GM23338 (cell line): ENCODE data around the gene ULK2. TPM values are rescaled to one million over a fixed set of nuclear protein-coding genes. Genes with fewer than 3 reads are reported as not detected.

Source experiments
- ATAC-seq: fragments of 200-7000 bp; cut with Tn5 transposase; 3 replicates; pipeline ENCODE4 v1.9.1; 2020
- DNase-seq: peaks from one replicate; pipeline ENCODE4 v3.0.0-alpha.2; 2015; ENCODE audit warnings: low spot score
- H2AFZ ChIP-seq: fragments of 200-600 bp; sonication (generic); 2 replicates; pipeline ENCODE4 v1.8.0; 2016; ENCODE audit warnings: antibody characterized with exemption, mild to moderate bottlenecking, moderate library complexity
- H3F3A ChIP-seq: fragments of 200-600 bp; sonication (generic); replicated peaks from 2 replicates; pipeline ENCODE4 v1.8.0; 2017; ENCODE audit warnings: antibody characterized with exemption, mixed run types, low read depth
- H3K27ac ChIP-seq: fragments of 200-600 bp; sonication (generic); 2 replicates; pipeline ENCODE4 v1.6.1; 2016; ENCODE audit warnings: low read depth
- H3K27me3 ChIP-seq: fragments of 200-600 bp; sonication (generic); 2 replicates; pipeline ENCODE4 v1.8.0; 2016; ENCODE audit warnings: mild to moderate bottlenecking, mixed run types, moderate library complexity; ENCODE audit not compliant: insufficient read depth
- H3K36me3 ChIP-seq: fragments of 200-600 bp; sonication (generic); 2 replicates; pipeline ENCODE4 v1.8.0; 2016; ENCODE audit warnings: mild to moderate bottlenecking; ENCODE audit not compliant: insufficient read depth
- H3K4me1 ChIP-seq: fragments of 200-600 bp; sonication (generic); 2 replicates; pipeline ENCODE4 v1.8.0; 2016; ENCODE audit warnings: mild to moderate bottlenecking, moderate library complexity; ENCODE audit not compliant: insufficient read depth
- H3K4me2 ChIP-seq: fragments of 200-600 bp; sonication (generic); 2 replicates; pipeline ENCODE4 v1.7.1; 2017; ENCODE audit warnings: mixed run types
- H3K4me3 ChIP-seq: fragments of 200-600 bp; sonication (generic); 2 replicates; pipeline ENCODE4 v1.6.1; 2016; ENCODE audit warnings: mixed run types
- H3K79me2 ChIP-seq: fragments of 200-600 bp; sonication (generic); replicated peaks from 2 replicates; pipeline ENCODE4 v1.8.0; 2017; ENCODE audit warnings: mild to moderate bottlenecking; ENCODE audit not compliant: insufficient read depth
- H3K9me2 ChIP-seq: fragments of 200-600 bp; sonication (generic); 2 replicates; pipeline ENCODE4 v1.8.0; 2017; ENCODE audit not compliant: insufficient read depth
- H4K20me1 ChIP-seq: fragments of 200-600 bp; sonication (generic); replicated peaks from 2 replicates; pipeline ENCODE4 v1.8.0; 2017; ENCODE audit warnings: mild to moderate bottlenecking; ENCODE audit not compliant: insufficient read depth
- H3K27ac Mint-ChIP-seq: 2 replicates; pipeline ENCODE4 v1.8.0; 2020; ENCODE audit warnings: inconsistent platforms, mild to moderate bottlenecking, moderate library complexity, mixed read lengths
- H3K27me3 Mint-ChIP-seq: 3 replicates; pipeline ENCODE4 v1.8.0; 2022; ENCODE audit warnings: low read depth, mild to moderate bottlenecking, moderate library complexity, mixed read lengths, inconsistent platforms; ENCODE audit not compliant: insufficient read depth, poor library complexity
- H3K36me3 Mint-ChIP-seq: 3 replicates; pipeline ENCODE4 v1.8.0; 2021; ENCODE audit warnings: low read depth, mild to moderate bottlenecking, inconsistent platforms, moderate library complexity, mixed read lengths
- H3K4me1 Mint-ChIP-seq: 3 replicates; pipeline ENCODE4 v1.8.0; 2020; ENCODE audit warnings: mild to moderate bottlenecking, inconsistent platforms, mixed read lengths
- H3K4me3 Mint-ChIP-seq: 3 replicates; pipeline ENCODE4 v1.8.0; 2021; ENCODE audit warnings: moderate library complexity, mild to moderate bottlenecking, inconsistent platforms, mixed read lengths
- H3K9me3 Mint-ChIP-seq: 3 replicates; pipeline ENCODE4 v1.8.0; 2020; ENCODE audit warnings: moderate library complexity, mild to moderate bottlenecking, inconsistent platforms, mixed read lengths
- CTCF ChIP-seq, 2 experiments: fragments of 200-600 bp in 1 of 2; sonication (generic) in 1 of 2; conservative IDR thresholded peaks; 2 replicates each; pipeline versions ENCODE4 v1.5.1 to v1.6.1; 2016 to 2017; ENCODE audit warnings: antibody characterized with exemption in 2 of 2, low read depth in 2 of 2, mild to moderate bottlenecking in 2 of 2, moderate library complexity in 1 of 2
- ETS1 ChIP-seq: IDR thresholded peaks from 2 replicates; pipeline ENCODE4 v1.6.1; 2016; ENCODE audit warnings: antibody characterized with exemption
- EZH2phosphoT487 ChIP-seq: fragments of 200-600 bp; sonication (generic); IDR thresholded peaks from one replicate; pipeline ENCODE4 v1.8.1; 2018; ENCODE audit warnings: antibody characterized with exemption; ENCODE audit not compliant: unreplicated experiment
- POLR2AphosphoS5 ChIP-seq: IDR thresholded peaks from 2 replicates; pipeline ENCODE4 v1.6.1; 2016; ENCODE audit warnings: antibody characterized with exemption, low read depth
- REST ChIP-seq: IDR thresholded peaks from one replicate; pipeline ENCODE4 v1.6.1; 2018; ENCODE audit warnings: antibody characterized with exemption; ENCODE audit not compliant: unreplicated experiment
- STAT1 ChIP-seq: IDR thresholded peaks from one replicate; pipeline ENCODE4 v1.6.1; 2016; ENCODE audit warnings: antibody characterized with exemption; ENCODE audit not compliant: unreplicated experiment
- ZNF114 ChIP-seq: fragments of 250-450 bp; sonication (Bioruptor Pico); IDR thresholded peaks from 2 replicates; pipeline ENCODE4 v1.5.0; 2020; ENCODE audit warnings: mild to moderate bottlenecking, moderate library complexity
- ZNF462 ChIP-seq: fragments of 250-450 bp; sonication (Bioruptor Pico); IDR thresholded peaks from 2 replicates; pipeline ENCODE4 v1.5.0; 2020; ENCODE audit warnings: mild to moderate bottlenecking, moderate library complexity
- polyA plus RNA-seq: library from polyadenylated mRNA; unstranded; fragments of >200 nt; fragmentation: Nextera tagmentation; extraction: Ambion mirVana; gene quantifications from 2 replicates; pipeline ENCODE4 v1.2.1, GENCODE V29; 2016
- total RNA-seq: library from RNA; depleted of rRNA; stranded (reverse); fragments of >200 nt; shearing (Covaris generic); gene quantifications from 2 replicates; pipeline ENCODE4 v1.2.3, GENCODE V29; 2014

The ULK2 gene
- total and polyA plus RNA-seq, 2 experiments from 2014 or later, result 1.6 to 3.0 TPM

- TF ChIP-seq ZNF462 (CRISPR knock-in tag), result no peak
Observed at GRCh38 chr17:19883537-19884215, 15.9 kb upstream of the ULK2 start (continued).

GRCh38 chr17:19880393-19880792 lies 12.7 kb upstream of the ULK2 start:
- no peak overlapping the region for H3K4me3 Mint-ChIP-seq
- H3K4me1 Mint-ChIP-seq, result no peaks in the 10 kb centered on the region
- no peak overlapping the region for H3K27ac Mint-ChIP-seq
- H2AFZ ChIP-seq, result no peak overlapping the region
- H3K9me3 Mint-ChIP-seq, result no peaks in the 10 kb centered on the region
- no peaks in the 10 kb centered on the region for H3K36me3 Mint-ChIP-seq
- no peaks in the 10 kb centered on the region for H3K4me1 ChIP-seq
- peaks cover 4% of the 10 kb centered on the region for H3K27me3 Mint-ChIP-seq
- H4K20me1 ChIP-seq, result no peaks in the 10 kb centered on the region
- no peak for TF ChIP-seq STAT1
- no peak for TF ChIP-seq POLR2AphosphoS5
- no peak for TF ChIP-seq CTCF (conservative IDR thresholded peaks at IDR 0.05; ENCODE audit: low read depth in 2 of 2)
- TF ChIP-seq EZH2phosphoT487, result no peak
- TF ChIP-seq ETS1, result no peak
- TF ChIP-seq REST, result no peak
- TF ChIP-seq ZNF114 (CRISPR knock-in tag), result no peak
- H3K4me3 ChIP-seq, result no peak overlapping the region
- H3F3A ChIP-seq, result no peaks in the 10 kb centered on the region
- no peak overlapping the region for H3K4me2 ChIP-seq
- ATAC-seq, result no peak
- H3K79me2 ChIP-seq, result no peaks in the 10 kb centered on the region
- no peaks in the 10 kb centered on the region for H3K27me3 ChIP-seq
- no peaks in the 10 kb centered on the region for H3K36me3 ChIP-seq
- no peak for DNase-seq
- H3K9me2 ChIP-seq, result no peaks in the 10 kb centered on the region
- no peak overlapping the region for H3K27ac ChIP-seq
